Activated effector memory CD4-positive, alpha-beta T cell treated with anti-CD3 and anti-CD28 coated beads, Interleukin-2, amount 50 U/mL, for 16 hours (primary cell): ENCODE data around the gene SLC15A4.

ENCODE experiments used
- DNase-seq: peaks from one replicate; pipeline ENCODE4 v3.0.0-alpha.2; 2020

The SLC15A4 gene

DNA sequence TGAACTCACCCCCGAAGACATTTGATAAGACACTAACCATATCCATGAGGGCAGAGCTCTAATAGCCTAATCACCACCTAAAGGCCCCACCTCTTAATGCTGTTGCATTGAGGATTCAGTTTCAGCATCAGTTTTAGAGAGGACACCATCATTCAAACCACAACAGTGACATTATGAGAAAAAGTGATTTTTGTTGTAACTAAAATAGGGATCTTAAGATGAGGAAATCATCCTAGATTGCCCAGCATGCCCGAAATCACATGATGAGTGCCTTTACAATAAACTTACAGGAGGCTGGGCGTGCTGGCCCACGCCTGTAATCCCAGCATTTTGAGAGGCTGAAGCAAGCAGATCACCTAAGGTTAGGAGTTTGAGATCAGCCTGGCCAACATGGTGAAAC lies 19.8 kb upstream of the SLC15A4 start:
- no peak for DNase-seq

DNA sequence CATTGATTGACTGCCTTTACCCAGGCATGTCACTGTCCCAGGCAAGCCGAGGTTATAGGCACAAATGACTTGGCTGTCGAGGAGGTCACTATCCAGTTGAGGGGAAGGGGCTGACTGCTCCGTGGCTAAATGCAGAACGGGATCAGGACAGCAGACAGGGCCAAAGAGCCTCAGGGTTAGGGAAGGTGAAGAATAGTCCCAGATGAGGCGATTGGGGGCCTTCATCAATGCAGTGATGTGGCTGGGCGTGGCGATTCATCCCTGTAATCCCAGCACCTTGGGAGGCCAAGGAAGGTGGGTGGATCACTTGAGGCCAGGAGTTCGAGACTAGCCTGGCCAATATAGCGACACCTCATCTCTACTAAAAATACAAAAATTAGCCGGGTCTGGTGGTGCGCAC lies 18.8 kb upstream of the SLC15A4 start:
- DNase-seq, result peak; percentile 17

DNA sequence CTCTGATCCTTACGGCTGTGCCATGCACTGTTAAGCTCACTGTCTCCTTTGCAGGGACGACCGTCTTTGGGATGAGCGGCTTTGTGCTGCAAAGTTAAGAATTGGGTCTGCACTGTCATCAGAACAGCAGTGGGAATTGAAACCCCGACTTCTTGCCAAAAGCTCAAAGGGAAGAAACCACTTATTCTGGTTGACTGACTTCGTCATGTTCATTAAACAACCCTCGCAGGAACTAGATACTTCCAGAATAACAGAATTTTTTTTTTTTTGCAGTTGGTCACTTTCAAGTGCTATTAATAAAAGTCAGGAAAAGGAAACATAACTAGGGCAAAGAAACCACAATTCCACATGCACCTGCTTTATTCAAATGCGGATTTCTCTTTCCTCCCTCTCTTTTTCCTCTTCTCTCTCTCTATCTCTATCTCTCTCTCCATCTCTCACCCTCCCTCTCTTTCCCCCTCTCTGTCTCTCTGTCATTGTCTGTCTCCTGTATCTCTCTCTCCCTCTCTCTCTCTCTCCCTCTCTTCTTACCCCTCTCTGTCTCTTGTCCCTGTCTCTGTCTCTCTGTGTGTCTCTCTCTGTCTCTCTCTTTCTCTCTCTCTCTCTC lies 17.2 kb upstream of the SLC15A4 start:
- no peak for DNase-seq

DNA sequence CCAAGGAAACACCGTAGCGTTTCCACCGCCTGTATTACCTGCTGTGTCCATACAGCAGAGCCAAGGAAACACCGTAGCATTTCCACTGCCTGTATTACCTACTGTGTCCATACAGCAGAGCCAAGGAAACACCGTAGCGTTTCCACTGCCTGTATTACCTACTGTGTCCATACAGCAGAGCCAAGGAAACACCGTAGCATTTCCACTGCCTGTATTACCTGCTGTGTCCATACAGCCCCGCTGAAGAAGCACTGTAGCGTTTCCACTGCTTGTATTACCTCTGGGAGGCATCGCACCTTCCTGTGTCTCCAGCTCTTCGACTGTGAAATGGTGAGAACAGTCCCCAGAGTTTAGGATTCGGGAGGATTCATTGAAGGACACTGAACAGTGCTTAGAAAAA lies 16.1 kb upstream of the SLC15A4 start:
- DNase-seq, result peak; percentile 24

DNA sequence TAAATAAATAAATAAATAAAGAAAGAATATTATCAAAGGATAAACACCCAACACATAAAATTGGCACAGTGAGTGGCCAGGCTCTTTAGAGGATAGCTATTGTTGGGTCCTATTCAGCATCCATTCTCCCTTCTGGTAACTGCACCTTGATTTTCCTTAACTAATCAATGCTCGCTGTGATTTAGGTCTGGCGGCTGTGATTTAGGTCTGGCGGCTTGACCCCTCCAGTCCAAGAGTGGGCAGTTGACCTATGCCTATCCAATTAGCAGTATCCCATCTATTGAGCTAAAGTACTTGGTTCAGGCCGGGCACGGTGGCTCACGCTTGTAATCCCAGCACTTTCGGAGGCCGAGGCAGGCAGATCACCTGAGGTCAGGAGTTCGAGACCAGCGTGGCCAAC lies 9.7 kb upstream of the SLC15A4 start:
- no peak for DNase-seq

DNA sequence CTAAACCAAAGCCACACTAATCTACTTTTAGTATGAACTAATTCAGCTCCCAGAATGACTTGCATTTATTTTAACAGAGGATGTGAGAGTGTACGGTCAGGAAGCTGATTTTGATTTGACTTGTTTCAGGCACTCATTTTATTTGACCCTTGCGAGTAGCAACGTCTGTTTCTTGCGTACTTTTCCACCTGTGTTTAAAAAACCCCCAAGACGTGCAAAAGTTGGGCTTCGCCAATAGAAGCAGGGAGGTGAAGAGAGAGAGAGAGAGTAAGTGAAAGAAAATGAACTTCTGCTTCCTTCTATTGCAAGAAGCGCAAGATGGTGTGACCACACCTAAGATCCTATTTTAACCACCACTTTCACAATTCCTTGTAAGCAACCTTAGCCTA lies 6.7 kb upstream of the SLC15A4 start:
- DNase-seq, result no peak

DNA sequence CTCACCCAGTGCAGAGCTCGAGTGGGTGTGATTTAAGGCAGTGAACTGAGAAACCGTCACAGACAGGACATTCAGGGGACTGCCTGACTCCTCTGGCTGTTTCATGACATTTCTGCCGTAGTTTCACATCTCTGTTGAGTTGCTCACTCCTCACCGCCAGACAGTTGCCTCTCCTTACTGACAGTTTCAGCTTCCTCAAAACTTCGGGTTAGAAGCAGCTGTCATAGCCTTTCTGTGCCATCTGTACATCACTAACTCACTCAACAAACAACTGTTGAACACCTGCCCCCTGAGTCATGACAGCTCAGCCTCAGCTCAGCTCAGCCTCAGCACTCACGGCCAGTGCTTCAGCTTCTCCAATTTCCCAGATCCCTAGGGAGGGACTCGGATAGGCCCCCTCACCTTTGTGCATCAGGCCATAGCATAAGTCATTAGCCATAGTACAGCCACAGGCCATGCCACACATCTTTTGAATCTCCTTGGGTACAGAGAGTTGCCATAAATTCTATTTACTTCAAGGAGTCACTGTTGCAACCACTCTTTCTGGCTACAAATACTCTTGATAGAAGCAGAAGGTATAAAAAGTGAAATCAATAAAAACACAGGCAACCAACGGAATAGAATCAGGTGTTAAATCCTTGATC lies 6.2 kb upstream of the SLC15A4 start:
- no peak for DNase-seq

DNA sequence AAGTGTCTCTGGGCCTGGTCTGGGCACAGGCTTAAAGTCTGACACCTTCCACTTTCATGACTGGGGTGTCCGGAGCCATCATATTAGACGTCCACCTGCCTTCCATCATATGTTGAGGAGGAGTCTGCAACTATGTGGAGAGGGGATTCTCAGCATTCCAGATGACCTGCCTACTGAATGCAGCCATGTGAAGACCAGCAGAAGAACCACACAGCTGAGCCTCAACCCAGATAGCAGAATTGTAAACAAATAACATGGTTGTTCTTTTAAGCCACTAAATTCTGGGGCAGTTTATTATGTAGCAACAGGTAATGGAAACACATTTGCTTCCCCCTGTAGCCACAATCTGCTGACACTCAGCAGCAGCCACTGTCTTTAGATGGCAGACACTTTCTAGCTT lies 4.0 kb upstream of the SLC15A4 start:
- DNase-seq, result no peak

DNA sequence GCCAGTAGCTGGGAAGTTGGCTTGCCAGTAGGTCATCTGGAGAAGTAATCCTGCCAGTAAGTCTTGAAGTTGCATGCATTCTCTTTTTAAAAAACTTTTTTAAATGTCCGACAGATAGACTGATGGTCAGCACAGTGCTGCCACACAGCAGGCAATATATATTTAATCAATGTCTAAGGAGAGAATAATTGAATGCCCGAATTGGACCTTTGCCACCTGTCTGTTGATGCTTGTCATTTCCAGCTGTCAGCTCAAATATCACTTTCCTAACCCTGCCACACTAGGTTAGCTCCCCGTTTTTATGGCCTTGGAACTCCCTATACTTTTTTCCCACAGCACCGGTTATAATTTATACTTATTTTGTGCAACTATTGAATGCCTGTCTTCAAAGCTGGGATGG lies 2.1 kb upstream of the SLC15A4 start:
- no peak for DNase-seq

DNA sequence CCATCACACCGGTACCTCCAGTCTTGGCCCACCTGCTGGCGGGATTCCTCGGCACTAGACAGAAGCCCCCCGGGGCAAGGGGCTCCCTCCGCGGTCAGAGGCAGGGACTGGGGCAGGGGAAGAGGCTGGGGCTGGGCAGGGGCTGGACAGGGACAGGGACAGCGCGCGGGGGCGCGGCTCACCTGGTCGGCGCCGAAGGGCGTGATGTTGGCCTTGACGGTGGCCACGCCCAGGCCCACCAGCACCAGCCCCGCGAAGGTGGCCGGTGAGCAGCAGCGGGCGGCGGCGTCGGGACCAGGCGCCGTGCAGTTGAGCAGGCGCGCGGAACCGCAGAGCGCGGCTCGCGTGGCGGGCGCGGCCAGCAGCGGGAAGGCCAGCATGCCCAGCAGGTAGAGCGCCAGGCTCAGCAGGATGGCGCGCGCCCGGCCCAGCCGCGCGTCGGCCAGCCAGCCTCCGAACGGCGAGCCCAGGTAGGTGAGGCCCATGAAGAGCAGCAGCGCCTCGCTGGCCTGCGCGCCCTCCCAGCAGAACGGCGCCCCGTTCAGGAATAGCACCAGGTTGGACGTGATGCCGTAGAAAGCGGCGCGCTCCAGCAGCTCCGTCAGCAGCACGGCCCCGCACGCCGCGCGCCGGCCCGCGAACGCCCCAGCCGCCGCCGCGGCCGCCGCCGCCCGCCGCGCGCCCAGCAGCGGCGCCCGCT lies 392 bp downstream of the SLC15A4 start:
- peak; percentile 65 for DNase-seq

DNA sequence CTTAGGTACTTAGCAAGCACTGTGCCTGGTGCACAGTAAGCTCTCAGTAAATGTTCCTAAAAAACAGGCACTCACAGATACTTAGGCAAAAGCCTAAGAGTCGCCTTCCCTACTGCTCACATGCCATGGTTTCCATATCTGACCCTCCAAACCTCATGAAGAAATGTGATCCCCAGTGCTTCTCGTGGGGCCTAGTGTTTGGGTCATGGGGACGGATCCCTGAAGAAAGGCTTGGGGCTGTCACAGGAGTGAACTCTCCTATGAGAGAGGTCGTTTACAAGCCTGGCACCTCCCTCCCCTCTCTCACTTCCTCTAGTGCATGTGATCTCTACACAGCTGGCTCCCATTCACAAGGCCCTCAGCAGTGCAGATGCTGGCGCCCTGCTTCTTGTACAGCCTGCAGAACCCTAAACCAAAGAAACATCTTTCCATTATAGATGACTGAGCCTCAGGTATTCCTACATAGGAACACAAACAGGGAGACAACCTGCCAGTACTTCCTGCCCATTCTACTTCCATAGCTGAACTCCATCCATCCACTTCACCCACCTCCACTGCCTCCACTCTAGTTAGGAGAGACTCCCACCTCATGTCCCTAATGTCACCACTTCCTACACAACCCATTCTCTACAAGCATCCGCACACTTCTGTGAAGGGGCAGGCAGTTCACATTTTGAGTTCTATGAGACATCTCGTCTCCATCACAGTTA lies 2.9 kb downstream of the SLC15A4 start:
- no peak for DNase-seq

DNA sequence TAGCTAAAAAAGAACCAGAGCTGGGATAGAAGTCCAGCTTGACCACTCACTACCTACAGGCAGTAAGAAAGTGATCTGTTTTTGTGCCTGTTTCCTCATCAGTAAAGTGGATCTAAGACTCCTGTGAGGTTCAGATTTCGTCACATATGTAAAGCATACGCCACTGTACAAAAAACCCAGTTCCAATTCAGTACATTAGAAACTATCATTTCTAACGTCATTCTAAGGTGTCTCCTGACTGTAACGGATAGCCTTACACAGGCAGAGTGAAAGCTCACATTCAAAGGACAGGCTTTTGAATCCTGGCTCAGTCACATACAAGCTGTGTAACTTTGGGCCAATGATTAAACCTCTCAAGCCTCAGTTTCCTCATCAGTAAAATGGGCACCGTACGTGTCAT lies 3.5 kb downstream of the SLC15A4 start:
- no peak for DNase-seq

DNA sequence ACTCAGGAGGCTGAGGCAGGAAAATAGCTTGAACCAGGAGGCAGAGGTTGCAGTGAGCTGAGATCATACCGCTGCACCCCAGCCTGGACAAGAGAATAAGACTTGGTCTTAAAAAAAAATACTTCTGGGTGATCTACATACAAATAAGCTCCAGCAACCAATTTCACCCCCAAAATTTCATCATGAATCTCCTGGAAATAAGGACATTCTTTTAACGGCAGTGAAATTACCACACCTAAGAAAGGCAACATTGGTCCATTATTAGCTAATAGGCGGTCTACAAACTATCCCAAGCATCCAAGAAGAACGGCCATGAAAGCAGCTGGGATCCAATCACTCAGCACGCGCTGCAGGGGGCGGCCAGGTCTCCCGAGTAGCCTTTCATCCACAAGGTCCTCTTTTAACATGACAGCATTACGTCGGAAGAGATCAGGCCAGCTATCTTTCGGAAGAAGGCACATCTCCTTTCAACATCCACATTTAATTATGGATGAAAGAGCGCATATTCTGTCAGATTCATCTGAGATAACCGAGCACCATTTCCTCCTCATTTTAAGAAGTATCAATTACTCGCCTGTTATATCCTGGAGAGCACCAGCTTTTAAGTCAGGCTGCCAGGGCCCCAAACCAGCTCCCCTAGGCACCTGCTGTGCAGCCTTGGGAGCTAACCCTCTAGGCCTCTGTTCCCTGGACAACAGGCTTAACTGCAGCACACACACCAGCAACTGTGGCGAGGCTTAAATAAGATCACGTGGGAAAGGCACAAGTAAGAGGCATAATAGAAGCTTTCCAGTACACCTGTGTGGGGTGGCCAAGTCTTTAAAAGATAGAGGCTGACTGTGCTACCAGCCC lies 4.2 kb downstream of the SLC15A4 start:
- no peak for DNase-seq

DNA sequence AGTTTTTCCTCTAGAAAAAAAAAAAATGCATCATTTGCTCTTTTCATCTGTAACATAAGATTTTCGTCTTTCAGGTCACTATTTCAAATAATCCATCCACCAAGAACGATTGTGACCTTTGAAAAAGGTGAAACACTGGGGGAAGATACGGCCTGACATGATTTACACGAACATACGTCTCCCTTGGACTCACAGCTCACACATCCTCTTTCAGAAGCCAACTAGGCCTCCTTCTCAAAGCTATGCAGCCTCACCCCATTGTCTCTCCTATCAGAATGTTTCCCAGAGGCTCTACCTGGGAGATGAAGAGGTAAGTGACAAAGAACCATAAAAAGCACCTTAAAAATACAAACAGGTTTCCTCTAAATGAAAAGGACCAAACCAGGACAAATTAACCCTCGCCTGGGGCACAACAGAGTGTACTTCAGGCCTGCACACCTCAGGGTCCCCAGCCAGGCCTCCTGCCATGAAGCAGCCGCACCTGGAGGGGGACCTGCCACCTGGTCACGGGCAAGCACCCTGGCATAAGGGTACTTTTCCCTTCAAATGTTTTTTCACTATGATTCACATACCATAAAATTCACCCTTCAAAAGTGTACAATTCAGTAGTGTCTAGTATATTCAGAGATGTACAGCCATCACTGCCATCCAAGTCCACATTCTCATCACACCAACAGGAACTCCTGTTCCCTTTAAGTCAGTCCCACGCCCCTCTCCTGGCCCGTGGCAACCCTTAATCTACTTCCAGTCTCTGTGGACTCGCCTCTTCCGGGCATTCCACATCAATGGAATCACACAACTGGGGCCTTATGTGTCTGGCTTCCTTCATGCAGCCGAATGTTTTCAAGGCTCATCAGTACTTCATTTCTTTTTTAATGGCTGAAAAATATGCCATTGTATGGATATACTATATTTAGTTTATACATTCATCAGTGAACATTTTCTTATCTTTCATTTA lies 5.4 kb downstream of the SLC15A4 start:
- no peak for DNase-seq

DNA sequence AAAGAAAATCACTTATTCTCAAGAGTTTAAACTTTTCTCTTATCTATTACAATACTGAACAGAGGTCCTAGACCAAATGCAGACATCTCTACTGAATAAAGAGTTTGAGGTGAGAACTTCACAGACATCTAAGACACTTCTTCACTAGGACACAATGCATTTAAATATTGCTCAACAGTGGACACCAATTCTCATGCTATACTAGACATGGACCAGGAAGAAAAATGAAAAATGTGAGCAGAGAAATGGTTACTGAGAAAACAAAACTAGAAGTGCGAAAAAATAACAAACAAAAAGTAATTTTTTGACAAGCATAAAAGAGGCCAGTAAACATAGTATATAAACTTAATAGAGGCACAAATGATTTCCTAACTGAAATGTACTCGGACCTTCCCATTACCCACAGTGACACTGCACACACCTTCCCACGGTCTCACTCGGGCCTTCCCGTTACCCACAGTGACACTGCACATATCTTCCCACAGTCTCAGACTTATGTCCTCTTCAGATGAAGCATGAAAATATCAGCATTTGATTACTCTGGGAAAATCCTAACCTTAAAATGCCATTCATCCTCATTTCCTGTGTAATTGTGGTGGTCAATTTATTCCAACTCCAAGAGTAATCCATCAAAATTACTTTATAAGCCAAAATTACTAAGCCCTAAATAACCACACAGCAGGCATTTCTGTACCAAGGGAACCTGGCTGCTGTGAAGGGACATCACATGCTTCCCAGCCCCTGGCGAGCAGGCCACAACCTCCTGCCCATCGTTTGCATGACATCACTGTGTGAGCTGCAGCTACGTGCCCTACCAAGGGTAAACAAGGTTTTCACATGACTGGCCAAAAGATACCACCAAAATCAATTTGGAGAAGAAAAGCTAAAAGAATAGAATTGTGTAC lies 6.4 kb downstream of the SLC15A4 start:
- DNase-seq, result no peak

DNA sequence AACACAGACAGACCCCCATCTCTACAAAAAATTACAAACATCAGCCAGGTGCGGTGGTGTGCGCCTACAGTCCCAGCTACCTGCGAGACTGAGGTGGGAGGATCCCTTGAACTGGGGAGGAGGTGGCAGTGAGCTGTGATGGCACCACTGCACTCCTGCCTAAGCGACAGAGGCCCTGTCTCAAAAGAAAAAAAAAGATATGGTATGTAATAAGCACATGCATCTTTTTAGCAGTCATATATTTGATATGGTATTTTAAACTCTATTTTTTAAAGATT lies 7.2 kb downstream of the SLC15A4 start:
- DNase-seq, result no peak

DNA sequence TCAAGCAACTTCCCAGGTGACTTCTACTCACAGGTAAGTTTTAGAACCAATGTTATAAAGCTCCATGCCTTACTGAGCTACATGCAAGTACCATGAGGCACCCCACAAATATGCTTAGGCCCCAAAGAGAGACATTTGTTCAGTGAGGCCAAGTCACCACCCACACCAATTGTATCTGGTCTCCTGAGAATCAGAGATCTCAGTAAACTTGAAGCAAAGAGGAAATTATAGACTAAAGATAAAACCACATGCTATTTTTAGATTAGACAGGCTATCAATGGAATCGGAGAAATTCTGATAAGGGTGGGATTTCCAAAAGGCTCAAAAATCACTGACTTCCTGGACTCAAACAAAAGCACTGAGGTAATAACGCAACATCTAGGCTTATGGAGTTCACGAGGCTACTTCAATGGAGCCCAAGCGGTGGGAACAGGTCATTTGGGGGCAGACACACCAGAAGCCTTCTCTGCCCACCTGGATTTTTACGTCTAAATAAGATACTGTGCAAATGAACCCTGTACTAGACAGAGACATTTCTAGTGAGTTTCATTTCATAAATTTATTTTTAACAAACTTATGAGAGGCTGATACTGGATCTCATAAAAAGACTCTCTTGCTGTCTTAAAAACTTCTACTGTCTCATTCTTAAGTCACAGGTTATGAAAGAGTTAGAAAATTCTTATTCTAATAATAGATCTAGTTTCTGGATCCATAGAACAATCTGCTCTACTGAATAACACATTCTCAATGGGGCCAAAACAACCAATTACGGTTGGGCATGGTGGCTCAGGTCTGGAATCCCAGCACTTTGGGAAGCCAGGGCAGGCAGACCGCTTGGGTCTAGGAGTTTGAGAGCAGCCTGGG lies 7.7 kb downstream of the SLC15A4 start:
- DNase-seq, result no peak

DNA sequence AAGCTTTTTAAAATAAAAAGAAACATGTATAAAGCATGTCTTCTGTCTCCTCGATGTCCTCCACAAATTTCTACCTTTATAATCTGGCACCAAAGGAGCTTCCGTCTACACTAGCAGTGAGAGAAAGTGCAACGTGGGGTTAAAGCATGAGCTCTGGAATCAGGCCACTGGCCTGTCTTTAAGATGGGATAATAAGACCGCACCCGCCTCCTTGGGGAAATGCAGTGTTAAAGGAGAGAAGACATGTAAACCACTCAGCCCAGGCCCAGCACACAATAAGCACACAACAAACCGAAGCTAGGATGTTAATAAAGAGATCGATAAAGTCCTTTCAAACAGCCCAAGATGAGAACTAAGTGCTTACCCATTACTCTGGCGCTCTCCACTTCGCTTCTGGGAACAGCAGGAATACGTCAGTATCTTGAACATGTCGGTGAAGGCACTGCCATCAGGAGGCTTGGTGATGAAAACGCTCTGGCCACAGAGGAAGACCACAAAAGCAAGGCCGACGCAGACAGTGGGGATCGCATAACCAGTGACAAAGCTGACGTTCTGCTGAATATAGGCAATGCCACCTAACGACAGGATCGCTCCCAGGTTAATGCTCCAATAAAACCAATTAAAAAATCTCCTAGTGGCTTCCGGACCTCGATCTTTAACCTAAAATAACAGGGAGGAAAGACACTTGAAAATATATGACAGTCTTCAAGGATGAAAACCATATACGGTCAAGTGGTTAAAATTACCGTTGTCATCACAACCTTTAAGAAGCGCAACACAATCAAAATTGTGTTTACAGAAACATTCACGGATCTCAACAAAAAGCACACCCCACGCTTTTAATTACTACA lies 9.1 kb downstream of the SLC15A4 start:
- DNase-seq, result no peak

DNA sequence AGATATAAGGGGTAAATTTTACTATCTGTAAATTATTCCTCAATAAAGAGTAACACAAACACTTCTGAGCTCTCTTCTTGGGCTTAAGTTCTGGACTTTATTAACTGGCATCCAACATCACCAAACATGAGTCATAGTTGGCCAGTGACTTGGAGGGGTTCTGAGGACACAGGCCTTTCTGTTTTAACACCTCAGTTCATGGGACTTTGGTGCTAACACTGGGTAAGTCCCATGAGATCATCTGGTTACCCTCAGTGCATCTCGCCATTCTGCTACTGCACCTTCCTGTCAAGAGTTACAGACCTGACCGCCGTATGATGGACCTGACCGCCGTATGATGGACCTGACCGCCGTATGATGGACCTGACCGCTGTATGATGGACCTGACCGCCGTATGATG lies 9.9 kb downstream of the SLC15A4 start:
- no peak for DNase-seq
